Coronary artery (tissue), 2 donors: ENCODE data around the gene NEDD4.
A peak's percentile ranks its signal among the peaks of the same experiment; 100 is the strongest.

ENCODE experiments used
- DNase-seq: peaks from one replicate; pipeline ENCODE4 v3.0.0-alpha.2; 2017; ENCODE audit warnings: low spot score
- H3K27ac ChIP-seq, 2 donors: fragments of 200-600 bp; sonication (generic); one replicate each; pipeline ENCODE4 v1.5.1; 2016 to 2019
- H3K4me3 ChIP-seq: fragments of 200-600 bp; sonication (generic); 2 replicates; pipeline ENCODE4 v1.5.1; 2016; ENCODE audit warnings: mild to moderate bottlenecking, moderate library complexity
- CTCF ChIP-seq: fragments of 200-600 bp; sonication (generic); IDR thresholded peaks from one replicate; pipeline ENCODE4 v1.5.1; 2019; ENCODE audit warnings: antibody characterized with exemption

The NEDD4 gene

GRCh38 chr15:55993111-55993803 lies at the start of gene NEDD4:
Gene NEDD4, minus strand, starts transcription at chr15:55993612. Its CDS starts 57 bp downstream, at chr15:55993555.
- Histone ChIP-seq H3K4me3 (peak within 1 kb of the TSS; percentile 84), H3K27ac (peak within 1 kb of the TSS; percentile 80 to 98)
- peak; percentile 90 for DNase-seq
- peak; percentile 32 for TF ChIP-seq CTCF

DNA sequence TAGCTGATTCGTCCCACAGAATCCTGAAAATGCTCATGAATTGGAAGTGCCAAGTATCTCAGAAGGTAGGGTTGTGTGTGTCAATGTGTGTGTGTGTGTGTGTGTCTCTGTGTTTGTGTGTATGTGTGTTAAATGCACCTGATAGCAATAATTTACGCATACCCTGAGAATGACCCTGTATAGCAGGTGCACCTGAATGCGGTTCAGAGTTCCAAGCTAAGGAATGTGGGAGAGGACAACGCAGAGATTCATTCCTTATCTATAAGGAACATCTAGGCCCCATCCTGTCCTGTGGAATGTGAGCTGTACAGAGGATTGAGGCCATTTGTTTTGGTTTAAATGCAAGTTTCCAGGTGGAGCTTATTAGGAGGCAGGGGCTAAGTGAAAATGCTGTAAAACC lies 49.1 kb upstream of the NEDD4 start:
- Histone ChIP-seq H3K4me3 (no peak overlapping the region), H3K27ac (no peak overlapping the region)
- no peak for TF ChIP-seq CTCF
- DNase-seq = no peak

GRCh38 chr15:56042031-56042430 lies 48.6 kb upstream of the NEDD4 start:
- DNase-seq = no peak
- Histone ChIP-seq H3K27ac (no peak overlapping the region), H3K4me3 (no peak overlapping the region)
- TF ChIP-seq CTCF = no peak

GRCh38 chr15:56040081-56041035 lies 46.9 kb upstream of the NEDD4 start:
- H3K4me3 ChIP-seq = no peak overlapping the region
- DNase-seq = no peak
- TF ChIP-seq CTCF = no peak
- H3K27ac ChIP-seq = no peak overlapping the region

- DNase-seq = no peak
- no peak for TF ChIP-seq CTCF
- H3K4me3 ChIP-seq = no peak overlapping the region
- H3K27ac ChIP-seq = no peak overlapping the region
These were observed 45.3 kb upstream of the NEDD4 start for GRCh38 chr15:56038707-56039106.

DNA sequence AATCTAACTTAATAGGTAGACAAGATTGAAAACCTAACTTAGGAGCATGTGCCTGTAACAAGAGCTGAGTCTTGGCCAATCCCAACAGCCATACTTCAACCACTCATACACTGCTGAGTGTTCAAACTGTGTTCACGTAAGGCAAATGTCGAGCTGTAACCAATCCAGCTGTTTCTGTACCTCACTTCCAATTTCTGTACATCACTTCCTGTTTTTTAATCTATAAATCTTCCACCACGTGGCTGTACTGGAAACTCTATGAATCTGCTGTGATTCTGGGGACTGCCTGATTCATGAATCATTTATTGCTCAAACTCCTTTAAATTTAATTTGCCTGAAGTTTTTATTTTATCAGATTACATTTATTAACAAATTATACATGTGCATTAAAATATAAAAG lies 44.6 kb upstream of the NEDD4 start:
- no peak for DNase-seq
- TF ChIP-seq CTCF = no peak
- no peak overlapping the region for H3K4me3 ChIP-seq
- H3K27ac ChIP-seq = no peak overlapping the region
